Renal cortical epithelial cell (primary cell): ENCODE results near the gene ONECUT1. TPM values are rescaled to one million over a fixed set of nuclear protein-coding genes. Genes with fewer than 3 reads are reported as not detected.
"Not testable (repeated sequence)": the region's sequence is repeated elsewhere in the genome, so short reads cannot be mapped to it uniquely, and the experiment has no call there.

ENCODE experiments used
- DNase-seq: peaks from one replicate; pipeline ENCODE4 v3.0.0-alpha.2; 2011; ENCODE audit warnings: low read depth
- total RNA-seq: library from RNA; depleted of rRNA; stranded (reverse); fragments of >200 nt; gene quantifications from 2 replicates; pipeline ENCODE4 v1.2.3, GENCODE V29; 2014

ONECUT1 gene
- total RNA-seq: 0.10 TPM in 1 of 2 replicates, not detected in the other

DNA sequence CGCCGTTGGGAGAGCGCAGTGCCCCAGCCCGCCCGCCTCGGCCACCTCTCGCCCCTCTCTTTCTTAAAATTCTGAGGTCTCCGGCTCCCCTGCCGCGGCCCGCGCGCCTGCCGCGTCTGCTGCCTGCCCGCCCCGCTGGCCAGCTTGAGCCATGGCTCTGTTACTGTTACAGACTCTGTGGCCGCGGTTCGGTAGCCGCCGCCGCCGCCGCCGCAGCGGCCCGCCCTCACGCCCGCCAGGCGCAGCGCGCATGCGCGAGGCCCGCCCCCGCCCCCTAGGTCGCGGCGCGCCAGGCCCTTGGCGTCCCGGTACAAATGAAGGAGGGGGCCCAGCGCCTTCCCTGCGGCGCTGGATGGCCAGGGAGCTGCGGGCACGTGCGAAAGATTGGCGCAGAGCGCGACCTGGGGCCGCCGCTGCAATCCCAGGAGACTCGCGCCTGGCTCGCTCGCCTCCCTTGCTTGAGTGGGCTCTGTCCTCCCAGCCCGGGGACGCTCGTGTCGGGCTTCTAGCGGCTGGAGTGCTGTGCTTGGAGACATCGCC is at the start of gene ONECUT1:
TSS of gene ONECUT1 (minus strand) at position 168 of the 540 bp plus-strand sequence. CDS start 452 bp downstream, outside the sequence.
- DNase-seq: no peak

DNA sequence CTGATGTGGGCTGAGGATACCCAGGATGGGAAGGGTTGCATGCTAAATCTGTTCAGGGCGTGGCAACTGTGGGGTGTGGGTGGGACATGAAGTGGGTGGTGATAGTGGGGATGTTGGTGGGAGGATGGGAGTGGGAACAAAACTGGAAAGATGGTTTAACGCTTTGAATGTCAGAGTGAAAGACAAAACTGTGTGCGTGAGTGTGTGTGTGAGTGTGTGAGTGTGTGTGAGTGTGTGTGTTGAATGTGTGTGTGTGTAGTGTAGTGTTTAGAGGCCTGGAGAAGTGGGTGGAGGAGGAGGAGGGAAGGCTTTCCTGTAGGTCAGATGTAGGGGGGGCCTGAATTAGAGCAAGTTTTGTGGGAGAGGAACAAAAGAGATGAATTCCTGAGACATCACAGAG is 44.2 kb upstream of the ONECUT1 start:
- DNase-seq: no peak

DNA sequence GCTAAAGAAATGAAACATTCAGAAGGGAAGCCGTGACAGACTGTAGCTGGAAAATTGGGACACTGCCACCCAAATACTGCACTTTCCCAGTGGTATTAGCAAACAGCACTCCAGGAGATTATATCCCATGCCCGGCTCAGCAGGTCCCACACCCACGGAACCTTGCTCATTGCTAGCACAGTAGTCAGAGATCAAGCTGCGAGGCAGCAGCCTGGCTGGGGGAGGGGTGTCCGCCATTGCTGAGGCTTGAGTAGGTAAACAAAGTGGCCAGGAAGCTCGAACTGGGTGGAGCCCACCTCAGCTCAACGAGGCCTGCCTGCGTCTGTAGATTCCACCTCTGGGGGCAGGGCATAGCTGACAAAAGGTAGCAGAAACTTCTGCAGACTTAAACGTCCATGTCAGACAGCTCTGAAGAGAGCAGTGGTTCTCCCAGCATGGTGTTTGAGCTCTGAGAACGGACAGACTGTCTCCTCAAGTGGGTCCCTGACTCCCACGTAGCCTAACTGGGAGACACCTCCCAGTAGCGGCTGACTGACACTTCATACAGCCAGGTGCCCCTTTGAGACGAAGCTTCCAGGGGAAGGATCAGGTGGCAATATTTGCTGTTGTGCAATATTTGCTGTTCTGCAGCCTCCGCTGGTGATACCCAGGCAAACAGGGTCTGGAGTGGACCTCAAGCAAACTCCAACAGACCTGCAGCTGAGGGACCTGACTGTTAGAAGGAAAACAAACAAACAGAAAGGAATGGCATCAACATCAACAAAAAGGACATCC is 34.2 kb upstream of the ONECUT1 start:
- not testable (repeated sequence) for DNase-seq

DNA sequence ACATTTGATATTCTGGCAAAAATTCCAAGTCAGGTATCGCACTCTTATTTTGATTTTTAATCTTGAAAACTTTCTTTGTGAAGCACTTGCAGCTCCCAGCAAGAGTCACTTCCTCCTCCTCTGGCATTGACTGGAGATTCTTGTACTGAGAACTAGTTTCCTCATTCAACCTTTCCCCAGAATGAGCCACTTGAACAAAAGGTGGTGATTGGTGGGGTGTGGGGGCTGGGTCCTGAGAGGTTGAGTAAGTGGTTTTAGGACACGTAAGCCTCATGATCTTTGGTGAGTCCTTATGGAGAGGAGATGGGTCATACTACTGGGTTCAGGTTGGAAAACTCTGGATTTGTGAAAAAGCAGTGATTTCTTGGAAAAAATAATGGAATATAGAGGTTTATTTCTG is 32.3 kb upstream of the ONECUT1 start:
- DNase-seq: no peak

DNA sequence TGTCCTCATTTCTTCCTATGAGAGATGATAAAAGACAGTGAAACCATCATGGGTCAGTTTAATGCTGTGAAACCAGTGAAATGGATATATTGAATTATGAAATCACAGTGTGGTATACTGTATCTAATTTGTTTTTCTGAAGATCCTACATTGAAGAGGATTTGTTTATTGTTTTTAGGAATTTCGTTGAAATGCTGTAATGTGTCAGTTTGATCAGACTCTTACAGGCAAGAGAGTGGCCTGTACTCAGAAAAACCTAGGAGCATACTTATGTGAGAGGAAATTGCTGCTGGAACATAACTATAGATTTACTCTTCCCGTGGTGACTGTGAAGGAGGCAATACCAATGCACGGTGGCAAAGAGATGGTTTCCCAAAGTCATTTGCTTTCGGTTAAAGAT is 29.1 kb upstream of the ONECUT1 start:
- DNase-seq: no peak

DNA sequence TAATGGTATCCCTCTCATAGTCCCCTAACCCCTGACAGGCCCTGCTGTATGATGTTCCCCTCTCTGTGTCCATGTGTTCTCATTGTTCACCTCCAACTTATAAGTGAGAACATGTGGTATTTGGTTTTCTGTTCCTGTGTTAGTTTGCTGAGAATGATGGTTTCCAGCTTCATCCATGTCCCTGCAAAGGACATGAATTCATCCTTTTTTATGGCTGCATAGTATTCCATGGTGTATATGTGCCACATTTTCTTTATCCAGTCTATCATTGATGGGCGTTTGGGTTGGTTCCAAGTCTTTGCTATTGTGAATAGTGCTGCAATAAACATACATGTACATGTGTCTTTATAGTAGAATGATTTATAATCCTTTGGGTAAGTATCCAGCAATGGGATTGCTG is 25.8 kb upstream of the ONECUT1 start:
- DNase-seq: not testable (repeated sequence)

DNA sequence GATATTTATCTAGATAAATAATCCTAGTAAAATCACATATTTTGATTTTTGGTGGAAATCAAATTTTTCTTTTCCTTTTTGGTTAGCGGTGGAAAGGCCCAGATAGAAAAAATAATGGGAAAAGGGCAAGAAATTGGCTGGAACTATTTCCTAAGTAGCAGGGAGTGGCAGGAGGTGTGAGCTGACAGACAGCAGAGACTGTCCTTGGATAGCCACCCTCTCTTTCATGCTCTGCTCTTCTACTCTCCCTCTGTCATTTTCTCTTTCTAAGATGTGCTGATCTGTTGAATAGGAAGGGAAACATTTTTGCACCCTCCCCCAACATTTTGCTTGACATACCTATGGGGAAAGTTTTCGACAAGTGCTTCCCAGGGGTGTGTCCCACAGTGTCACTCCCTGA is 18.9 kb upstream of the ONECUT1 start:
- no peak for DNase-seq

DNA sequence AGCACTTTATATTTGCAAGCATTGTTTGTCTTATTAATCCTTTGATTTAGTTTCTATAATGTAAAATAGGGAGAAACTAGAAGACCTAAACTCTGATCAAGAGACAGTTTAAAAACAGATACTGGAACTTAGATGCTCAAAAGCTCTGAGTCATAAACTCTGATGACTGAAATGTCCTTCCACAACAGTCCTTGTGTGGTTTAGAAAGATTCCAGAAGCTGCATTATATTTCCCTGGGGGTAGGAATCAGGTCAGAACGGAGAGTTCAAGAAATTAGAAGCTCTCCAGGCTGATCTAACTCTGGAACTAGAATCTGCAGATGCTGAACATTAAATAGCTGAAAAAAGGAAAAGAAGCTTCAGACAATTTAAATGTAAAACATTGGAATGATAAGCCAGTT is 18.3 kb upstream of the ONECUT1 start:
- DNase-seq: no peak

DNA sequence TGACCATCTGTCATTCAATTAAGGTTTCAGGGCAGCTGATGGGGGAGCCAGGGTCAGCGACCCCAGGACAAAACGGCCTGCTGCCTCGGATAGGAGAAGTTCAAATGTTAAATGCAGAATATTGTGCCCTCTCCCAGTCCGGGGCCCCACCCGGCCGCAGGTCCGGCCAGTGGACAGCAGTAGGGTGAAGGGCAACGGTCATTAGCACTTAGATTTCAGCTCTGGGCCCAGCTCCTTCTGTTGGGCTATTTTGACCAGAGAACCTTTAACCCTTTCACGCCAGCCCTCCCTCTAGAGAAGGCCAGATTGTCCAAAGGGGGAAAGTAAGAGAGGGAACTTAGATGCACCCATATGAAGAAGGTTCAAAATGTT is 16.1 kb upstream of the ONECUT1 start:
- DNase-seq: no peak

DNA sequence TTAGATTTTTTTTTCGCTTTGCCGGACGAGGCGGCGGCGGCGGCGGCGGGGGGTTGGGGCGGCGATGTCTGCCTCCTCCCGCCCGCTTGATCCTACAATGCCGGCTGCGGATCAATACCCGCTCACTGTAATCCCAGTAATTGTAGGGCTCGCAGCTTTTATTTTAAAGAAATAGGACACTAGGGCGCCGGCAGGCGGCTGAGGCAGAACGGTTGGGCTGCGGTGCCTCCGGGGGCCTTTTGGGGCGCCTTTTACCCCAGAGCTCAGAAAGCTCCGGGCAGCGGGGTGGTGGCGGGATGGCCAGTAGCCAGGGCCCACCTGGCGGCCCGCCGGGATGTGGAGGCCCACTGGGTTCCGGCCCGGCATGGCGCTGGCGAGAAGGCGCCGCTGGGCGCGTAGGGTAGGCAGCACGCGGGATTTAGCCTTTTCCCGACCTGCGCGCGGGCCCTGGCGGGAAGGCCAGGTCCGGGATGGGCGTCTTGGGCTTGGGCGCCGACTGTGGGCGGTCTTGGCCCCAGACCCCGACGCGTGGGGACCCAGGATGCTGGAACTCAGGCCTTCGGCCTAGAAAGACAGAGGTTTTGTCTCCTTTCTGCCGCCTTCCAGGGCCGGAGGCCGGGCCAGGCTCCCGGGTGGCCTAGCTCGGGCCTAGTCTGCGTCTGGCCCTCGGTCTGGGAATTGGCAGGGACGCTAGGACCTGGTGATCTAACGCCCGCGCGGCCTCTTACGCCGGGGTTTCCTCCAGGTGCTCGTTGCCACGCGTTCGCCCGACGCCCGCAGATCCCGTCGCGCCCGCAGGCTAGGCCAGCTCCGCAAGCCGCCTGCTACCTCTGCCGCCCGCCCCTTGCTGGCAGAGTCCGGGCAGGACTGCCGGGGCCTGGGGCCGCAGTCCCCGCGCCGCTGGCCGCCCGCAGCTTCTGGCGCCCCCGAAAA is 15.5 kb upstream of the ONECUT1 start:
- DNase-seq: no peak

DNA sequence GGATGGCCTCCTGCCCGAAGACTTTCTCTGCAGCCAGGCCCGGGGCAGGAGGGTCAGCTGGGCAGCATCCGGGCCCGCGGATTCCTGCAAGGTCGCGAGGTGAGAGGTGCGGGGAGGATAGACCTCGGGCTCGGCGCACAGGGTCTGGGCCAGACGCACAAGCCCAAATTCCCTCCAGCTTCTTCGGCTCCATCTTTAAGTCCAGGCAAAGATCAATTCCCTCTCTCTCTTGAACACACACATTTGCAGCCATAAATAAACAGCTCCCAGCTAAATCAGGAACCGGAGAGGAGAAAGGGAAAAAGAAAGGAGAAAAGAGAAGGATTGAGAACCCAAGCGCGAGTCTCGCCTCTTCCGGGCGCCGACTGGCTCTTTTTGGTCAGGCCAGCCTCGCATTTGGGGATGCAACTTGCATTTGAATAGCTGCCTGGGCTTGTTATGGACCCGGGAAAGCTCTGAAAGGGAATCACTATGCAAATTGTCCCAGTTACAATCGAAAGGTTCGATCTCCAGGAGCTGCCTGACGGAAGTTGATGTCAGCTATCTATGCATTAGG is 14.5 kb upstream of the ONECUT1 start:
- no peak for DNase-seq

DNA sequence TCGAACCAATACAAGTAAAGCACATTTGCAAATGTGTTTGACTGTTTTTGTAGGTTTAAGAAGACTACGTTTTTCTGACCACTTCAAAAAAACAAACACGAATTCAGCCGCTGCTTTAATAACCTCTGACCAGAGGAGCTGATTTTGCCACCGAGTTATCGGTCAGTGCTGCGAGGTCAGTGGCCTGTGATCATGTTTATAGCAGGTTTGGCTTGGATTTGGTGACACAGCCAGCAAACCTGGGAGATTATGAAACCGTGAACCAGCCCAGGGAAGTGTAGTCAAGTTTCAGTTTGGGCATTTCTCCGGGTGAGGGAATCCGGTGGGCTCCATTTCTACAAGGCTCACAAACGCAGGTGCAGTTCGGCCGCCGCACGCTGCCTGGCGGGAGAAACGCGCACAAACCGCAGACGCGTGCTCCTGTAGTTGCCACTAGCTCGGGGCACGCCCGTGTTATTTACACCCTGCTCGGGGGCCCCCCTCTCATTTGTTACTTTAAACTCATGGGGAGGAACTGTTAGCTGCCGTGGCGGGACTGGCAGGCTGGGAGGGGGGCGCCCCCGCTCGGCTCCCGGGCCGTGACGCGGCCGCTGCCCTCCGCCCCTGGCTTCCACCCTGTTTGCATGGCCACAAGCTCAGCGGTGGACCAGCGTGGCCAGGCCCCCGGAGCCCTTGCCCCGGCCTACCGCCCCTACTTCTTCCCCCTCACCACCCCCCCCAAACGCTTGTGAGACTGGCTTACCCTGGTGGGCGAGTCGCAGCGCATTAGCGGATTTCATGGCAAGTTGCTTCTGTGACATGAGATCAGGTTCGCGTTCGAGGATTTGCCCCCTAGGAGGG is 13.6 kb upstream of the ONECUT1 start:
- no peak for DNase-seq

DNA sequence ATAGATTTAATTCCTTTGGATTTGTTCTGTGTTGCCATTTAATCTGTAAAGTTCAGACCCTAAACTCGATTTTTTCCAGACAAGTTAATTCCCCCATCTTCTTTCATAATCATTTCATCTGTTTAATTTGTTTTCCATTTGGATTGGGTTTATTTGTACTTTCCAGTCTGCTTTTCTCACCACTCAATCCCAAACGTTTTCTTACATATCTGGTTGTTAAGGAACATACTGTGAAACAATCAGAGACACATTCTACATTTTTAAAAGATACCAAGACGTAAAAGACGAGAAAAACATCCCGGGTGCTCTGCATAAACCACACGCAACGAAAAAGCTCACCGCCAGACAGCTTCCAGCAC is 13.0 kb upstream of the ONECUT1 start:
- no peak for DNase-seq

DNA sequence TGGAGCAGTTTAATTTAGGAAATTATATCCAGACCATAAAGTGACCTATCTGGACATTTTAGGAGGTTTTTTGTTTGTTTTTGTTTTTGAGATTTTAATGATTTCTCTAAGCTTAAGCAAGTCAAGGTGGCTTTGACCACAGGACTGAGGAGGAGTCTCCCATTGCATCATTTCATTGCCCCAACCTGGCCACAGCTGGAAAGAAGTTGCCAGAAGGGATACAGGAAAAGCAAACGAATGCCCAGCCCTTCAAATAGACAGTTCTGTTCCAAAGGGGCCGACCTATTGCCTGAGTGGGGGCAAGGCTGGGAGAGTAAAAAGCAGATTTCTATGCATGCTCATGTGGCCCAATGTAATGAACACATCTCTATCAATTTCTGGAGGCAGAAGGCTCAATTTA is 12.0 kb upstream of the ONECUT1 start:
- no peak for DNase-seq

DNA sequence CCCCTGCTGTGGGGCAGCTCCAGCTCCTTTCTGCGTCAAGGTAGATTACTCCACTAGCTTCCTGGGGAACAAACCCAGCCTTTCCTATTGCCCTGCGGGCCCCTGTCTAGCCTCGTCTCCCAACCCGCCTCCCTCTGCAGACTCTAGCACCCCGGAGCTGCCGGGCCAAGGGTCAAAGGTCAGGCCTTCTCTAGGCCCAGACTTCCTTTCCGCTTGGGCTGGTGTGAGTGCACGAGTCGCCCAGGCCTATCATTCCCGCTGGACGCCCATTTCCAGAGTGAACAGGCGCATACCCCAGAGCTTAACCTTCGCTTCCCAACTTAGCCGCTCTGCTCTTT is 11.6 kb upstream of the ONECUT1 start:
- no peak for DNase-seq

DNA sequence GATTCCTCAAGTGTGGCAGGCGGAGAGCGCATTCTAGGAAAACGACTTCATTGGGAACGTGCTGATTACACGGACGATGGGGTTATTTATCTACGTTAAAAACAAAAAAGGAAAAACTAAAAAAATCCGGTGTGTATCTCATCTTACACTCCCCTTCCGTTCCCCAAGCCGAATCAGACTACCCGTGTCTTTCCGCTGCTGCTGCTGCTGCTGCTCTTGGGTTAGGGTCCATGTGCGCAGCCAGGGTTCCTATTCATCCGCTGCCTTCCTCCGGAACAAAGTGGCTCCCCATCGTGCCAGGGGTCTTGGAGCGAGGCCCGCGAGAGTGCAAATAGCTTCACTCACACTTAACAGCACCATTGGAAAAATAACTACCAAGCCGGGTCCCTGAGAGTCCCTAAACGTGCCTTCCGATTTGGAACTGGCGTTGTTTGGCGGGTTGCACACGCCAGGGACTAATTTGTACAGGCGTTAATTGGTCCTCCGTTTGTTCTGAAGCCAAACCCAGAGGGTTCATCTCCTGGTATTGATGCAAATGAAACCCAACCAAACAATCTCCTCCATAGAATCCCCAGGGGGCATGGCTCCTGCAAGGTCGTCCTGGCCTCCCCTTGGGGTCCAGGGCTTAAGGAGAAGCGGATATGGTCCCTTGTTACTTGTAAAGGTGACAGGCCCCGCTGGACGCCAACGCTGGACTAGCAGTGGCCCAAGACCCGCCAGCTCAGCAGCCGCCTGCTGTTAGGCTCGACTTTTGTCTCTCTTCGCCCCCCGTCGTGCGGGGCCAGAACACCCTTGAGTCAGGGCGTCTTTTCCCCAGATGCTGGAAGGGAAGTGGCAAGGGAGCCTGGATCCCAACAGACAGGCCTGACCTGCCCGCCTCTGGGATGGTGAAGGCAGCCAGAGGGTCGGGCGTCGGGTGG is 11.0 kb upstream of the ONECUT1 start:
- DNase-seq: no peak

DNA sequence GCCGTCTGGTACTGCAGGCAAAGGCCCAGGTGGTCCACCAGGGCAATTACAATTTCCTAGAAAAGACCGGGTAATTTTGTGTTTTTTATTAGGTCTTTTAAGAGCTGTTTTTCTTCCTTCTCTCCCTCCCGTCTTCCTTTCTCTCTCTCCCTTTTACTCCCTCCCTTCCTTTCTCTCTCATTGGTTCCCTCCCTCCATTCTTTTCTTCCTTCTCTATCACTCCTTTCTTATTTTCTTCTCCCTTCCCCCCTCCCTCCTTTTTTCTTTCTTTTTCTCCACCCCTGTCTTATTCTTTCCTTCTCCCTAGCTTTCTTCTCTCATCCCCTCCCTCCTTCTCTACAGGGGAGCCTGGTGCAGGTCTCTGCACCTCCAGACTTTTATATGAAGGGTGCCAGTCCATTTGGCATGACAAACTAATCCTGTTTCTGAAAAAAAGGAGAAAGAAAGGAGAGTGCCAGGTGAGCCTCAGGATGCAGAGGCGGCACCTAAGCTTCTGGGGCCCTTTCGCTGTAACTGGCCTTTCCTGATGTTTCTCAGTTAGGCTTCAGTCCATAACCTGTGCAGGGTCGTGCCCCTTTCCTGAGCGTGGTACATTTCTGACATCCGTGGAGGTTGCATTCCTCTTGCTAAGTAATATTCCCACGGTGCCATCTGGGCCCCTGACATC is 9.1 kb upstream of the ONECUT1 start:
- no peak for DNase-seq

DNA sequence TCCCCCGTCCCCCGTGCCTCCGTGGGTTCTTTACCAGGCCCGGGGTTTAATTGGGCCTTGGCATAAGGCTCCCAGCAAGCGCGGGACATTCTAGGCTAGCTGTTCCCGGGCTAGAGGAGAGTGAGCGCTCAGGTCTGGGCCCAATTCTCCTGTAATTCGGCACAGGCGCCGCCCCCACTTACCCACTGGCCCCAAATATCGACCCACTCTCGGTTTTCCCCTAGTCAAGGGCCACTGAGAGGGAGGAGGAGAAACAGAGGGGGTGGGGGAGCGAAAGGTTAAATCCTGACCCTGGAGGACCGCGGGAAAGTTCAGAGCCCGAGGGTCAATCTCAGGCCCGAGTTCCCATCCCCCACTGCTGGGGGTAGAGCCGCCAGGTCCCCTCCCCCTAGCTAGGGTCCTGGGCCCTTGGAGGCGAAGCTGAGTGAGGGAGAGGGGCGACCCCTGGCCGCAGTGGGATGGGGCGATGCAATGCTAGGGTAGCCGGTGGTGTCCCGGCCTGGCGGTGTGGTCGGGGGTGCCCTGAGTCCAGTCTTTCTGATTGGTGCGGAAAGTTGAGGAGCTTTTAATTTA is 8.5 kb upstream of the ONECUT1 start:
- DNase-seq: no peak

DNA sequence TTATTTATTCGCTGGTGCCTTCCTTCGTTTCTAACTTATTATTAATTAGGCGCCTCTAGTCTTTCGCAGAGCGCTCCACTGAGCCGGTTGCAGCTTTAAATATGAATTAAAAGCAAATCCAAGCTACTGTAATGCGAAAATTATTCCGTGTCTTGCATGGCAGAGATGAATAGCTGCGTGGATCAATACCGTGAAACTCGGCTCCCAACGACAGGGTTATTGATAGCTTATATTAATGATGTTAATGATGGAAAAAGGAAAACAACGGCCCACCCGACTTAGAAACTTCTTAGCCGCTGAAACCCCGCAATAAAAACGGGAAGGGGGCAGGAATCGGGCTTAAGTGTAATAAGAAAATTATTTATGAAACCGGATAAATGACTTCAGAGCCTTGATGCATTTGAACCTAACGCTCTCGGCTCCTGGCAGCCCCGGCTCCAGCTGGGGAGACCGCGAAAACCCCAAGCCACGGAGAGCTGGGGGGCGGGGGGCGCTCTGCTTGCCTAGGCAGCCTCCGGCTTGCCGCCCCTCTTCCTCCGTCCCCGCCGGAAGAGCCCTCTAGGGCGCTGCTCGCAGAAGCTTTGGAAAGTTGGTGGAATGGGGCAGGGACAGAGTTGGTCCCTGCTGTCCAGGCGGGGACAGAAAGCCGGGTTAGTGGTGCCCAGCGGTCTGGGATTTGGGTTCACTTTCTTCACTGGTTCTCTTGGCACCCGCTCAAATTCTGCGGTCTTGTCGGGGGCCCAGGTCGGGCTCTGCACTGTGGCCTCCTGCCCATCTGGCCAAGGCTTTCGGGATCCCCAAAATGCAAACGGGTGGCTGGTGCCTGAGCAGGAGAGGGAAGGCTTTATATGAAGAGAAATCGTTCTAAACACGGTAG is 7.7 kb upstream of the ONECUT1 start:
- DNase-seq: no peak
